HG02840 (cell line): ENCODE data around the gene AGA.

Source experiments
- ATAC-seq: cut with Tn5 transposase; IDR thresholded peaks from one replicate; pipeline ENCODE4 v1.9.1; 2021; ENCODE audit warnings: mild to moderate bottlenecking, moderate library complexity, moderate number of reproducible peaks; ENCODE audit not compliant: unreplicated experiment, low FRiP score

The AGA gene

DNA sequence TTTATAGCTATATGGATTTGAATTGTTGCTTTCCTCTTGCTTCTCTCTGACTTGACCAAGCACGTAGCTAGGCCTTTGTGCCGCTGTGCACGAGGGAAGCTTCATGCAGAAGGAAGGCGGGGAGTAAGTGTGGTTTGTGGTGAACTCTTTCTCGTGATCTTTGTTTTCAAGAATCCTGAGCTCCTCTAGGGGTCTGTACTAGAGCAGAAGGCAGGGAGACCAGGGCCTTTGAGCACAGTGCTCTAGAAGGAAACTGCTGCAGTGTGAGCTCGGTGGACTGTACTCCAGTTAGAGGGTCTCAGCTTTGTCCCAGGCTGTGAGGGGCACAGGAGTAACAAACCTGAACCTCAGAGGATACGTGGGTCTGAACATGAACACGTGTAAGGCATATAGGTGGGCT lies 49.0 kb downstream of the AGA start:
- no peak for ATAC-seq

DNA sequence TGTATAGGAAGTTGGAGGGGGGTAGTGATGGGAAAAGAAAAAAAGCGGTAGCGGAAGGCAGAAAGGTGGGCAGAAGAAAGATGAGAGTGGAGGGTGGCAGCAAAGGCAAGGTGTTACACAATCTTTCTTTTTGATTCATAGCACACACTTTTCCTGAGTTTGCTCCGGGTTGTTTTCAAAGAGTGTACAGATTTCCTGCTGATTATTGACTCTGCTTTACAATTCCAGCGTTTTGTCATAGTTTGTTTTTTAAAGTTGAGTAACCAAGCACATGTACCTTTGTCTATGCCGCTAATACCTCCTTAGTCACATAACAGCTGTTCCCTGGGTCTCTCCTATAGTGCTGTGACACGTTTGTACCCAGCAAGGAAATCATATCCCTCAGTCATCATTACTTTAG lies 50.3 kb downstream of the AGA start:
- ATAC-seq, result no peak

DNA sequence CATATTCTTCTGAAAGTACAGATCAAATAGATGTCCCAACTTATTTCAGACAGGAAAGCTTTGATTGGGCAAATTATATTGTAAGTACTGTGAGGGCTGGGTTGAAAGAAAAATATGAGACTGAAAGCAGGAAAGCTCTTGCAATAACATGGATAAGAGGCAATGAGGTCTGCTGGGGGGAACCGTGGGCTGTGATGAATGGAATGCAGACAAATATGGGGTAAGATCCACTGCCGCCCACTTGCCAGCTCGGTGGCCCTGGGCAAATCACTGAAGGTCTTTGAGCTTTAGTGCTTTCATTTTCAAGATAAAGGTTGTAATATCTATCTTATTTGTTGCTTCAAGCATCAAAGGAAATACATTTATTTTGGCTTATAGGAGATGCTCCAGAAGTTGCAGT lies 51.0 kb downstream of the AGA start:
- ATAC-seq, result no peak

DNA sequence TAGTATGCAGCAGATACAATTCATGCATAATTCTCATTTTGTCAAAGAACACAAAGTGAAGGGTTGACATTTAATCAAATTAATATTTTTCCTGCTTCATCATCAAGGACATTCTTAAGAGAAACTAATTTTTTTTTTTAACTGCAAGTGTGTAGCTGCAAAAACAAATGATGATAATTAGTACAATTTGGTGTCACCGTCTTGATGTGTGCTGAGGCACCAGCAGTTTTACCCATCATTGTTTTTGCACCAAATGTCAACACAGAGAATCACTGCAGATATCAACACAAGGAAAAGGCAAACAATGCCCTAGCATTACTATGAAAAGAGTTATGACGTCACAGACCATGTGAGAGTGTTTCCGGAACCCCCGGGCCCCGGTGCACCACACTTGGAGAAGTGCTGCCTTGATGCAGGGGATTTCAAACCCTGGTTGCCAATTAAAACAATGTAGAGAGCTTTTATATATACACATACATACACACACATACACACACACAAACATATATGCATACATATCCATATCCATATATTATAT lies 55.9 kb downstream of the AGA start:
- ATAC-seq, result no peak

DNA sequence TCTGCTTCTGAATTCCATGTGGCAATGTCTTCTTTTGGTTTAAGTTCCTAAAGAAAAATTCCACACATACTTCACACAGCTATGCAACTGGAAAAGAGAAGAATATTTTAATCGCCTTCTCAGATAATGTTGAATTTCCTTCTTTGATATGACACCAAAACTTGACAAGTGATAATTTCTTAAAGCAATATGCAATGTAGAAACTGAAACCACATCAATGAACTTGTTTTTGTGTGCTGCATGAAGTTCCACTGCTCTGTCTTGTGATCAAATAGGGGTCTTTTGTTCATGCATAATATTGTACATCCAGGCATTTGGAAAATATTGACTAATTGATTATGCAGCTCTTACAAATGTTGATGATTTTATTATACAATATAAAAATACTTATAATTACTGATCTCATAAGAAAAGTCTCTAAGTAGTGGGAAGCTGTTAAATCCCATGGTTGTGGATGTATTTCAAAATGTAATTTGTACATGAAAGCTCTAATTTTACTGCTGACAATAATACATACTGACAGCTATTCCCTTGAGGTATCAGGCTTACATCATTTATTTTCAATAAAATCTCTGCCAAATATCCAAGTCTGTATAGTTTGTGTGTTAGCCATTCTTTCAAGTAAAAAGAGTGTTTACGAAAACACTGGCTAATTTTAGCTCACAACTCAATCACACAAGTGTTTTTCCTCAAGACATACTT lies 56.5 kb downstream of the AGA start:
- ATAC-seq, result no peak

DNA sequence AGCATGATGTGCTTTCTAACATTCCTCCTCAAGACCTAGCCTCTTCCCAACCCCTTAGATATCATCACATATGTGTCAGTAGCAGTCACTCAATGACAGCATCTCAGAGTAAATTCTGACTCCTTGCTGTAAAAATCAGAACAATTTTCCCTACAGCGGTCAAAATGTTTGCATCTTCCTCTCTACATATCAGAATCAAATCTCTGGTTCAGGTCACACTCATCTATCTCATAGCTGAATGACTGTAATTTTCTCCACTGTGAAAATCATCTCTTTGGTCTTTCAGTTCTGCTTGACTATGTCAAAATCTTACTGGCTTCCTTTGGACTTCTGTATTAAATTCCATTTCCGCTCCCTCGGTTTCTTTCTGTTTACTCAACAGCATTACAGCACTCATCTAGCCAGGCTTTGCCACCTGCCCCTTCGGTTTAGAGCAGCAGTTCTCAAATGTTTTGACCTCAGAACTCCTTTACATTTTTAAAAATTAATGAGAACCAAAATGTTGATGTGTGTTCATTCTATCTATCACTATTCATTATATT lies 57.3 kb downstream of the AGA start:
- ATAC-seq, result no peak

DNA sequence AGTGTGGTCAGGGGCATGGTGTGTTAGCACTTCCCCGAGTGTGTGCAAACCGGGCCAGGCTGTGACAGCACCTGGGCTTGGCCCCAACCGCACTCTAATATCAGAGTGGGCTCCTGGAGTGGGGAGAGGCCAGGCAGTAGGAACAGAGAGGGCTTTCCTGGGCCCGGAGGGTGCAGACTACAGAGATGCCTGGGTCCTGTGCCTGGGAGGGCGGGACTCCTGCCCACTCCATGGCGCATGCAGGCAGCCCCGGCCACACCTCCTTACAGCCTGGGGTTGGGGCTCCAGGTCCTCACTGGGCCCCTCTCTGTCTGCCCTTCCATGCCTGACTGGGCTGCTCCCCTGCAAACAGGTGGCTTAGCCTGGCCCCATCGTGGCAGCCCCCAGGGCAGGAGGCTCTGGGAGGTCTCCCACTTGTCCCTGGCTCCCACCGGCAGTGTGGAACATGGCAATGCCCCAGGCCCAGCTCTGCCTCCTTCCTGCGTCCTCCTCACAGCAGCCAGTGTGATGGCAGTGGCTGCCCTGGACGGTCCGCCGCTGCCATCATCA lies 60.4 kb downstream of the AGA start:
- ATAC-seq, result no peak
